BJ (cell line): ENCODE results near the gene GFER. TPM values are rescaled to one million over a fixed set of nuclear protein-coding genes. Genes with fewer than 3 reads are reported as not detected.

Experiments used
- CTCF ChIA-PET: fragments of 350-600 bp; formaldehyde crosslinking; extraction: SDS; loops from one replicate; lab custom pipeline; 2021; ENCODE audit warnings: antibody characterized with exemption, inconsistent platforms; lab: Yijun Ruan, JAX
- POLR2A ChIA-PET: fragments of 300-600 bp; sonication (Branson Sonifier 250); formaldehyde crosslinking; extraction: SDS; loops from one replicate; lab custom pipeline; 2021; ENCODE audit warnings: antibody characterized with exemption; lab: Charles Lee
- DNase-seq: peaks from one replicate; pipeline ENCODE4 v3.0.0-alpha.2; 2011; ENCODE audit warnings: low read depth
- H3K27me3 ChIP-seq: 2 replicates; pipeline ENCODE4 v1.6.0; 2011; ENCODE audit warnings: low read length; ENCODE audit not compliant: control insufficient read depth, insufficient read depth
- H3K36me3 ChIP-seq: 2 replicates; pipeline ENCODE4 v1.5.1; 2011; ENCODE audit warnings: low read length; ENCODE audit not compliant: control insufficient read depth, insufficient read depth
- H3K4me3 ChIP-seq: 2 replicates; pipeline ENCODE4 v1.5.1; 2011; ENCODE audit warnings: low read depth, mild to moderate bottlenecking, control low read depth, low read length
- polyA plus RNA-seq: library from polyadenylated mRNA; depleted of rRNA; stranded (reverse); fragments of >200 nt; gene quantifications from 2 replicates; pipeline ENCODE4 v1.2.3, GENCODE V29; 2011
- TF ChIP-seq, protein P1 (sequence below): IDR thresholded peaks from 2 replicates; pipeline ENCODE4 v1.5.1; 2011; ENCODE audit warnings: low read depth, mild to moderate bottlenecking, control low read depth, inconsistent platforms, low read length, moderate library complexity; ENCODE audit not compliant: insufficient read depth

Gene GFER
- polyA plus RNA-seq, 1 experiment = 19.8 TPM

DNA sequence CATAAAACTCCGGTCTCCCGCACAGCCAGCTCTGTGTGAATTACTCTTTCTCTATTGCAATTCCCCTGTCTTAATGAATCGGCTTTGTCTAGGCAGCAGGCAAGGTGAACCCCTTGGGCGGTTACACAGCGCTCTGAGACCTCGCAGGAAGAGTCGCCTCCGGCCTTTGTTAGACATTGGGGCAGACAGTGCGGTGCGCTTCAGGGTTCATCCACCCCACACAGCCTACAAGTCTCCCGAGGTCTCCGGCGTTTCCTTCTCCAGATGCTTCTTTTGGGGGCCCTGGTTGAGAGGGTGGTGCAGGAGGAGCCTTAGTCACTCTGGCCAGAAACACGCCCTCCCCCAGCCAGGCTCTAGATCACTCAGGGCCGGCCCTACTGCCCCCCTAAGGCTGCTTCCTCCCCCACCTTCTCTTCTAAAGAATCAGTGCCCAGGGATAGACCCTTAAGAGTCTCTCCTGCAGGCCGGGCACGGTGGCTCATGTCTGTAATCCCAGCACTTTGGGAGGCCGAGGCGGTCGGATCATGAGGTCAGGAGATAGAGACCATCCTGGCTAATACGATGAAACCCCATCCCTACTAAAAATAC, 39.3 kb upstream of the GFER start:
- TF ChIP-seq, protein P1, sequence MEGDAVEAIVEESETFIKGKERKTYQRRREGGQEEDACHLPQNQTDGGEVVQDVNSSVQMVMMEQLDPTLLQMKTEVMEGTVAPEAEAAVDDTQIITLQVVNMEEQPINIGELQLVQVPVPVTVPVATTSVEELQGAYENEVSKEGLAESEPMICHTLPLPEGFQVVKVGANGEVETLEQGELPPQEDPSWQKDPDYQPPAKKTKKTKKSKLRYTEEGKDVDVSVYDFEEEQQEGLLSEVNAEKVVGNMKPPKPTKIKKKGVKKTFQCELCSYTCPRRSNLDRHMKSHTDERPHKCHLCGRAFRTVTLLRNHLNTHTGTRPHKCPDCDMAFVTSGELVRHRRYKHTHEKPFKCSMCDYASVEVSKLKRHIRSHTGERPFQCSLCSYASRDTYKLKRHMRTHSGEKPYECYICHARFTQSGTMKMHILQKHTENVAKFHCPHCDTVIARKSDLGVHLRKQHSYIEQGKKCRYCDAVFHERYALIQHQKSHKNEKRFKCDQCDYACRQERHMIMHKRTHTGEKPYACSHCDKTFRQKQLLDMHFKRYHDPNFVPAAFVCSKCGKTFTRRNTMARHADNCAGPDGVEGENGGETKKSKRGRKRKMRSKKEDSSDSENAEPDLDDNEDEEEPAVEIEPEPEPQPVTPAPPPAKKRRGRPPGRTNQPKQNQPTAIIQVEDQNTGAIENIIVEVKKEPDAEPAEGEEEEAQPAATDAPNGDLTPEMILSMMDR = no peak

DNA sequence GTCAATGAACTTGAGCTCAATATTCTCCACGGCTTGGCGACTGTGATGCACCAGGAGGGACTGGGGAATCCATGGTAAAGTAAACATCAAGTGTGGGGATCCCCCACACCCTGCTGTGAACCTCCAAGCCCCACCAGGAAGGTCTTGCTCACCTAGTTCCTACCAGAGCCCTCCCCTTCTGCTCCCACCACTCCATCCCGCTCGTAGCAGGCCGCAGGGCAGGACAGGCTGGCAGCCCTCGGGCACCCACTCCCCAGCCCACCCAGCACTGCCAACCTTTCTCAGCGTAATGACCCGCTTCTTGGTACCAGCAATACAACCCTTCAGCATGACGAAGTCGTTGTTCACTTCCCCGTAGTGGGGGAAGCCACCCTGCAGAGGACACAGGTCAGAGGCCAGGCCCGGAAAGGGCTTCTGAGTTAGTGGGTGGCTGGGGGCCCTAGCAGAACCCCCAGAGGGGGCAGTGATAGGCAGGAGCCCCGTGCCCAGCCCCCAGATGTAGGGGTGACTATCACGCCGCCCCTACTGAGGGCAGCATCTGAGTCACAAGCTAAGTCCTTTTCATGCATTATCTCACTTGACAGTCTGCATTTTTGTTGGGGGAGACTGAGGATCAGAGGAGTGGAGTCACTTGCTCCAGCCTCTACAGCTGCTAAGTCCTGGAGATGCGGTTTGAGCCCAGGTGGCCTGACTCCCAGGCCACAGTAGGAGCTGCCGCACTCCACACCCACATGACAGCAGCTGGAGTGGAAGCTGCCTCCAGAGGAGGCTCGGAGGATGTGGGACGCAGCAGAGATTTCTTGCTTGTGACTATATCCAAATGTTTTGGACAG, 38.2 kb upstream of the GFER start:
- Histone ChIP-seq H3K36me3 (peaks cover 2% of the 10 kb centered on the region; the same call in 1 of the 2 replicates), H3K27me3 (no peaks in the 10 kb centered on the region), H3K4me3 (no peak overlapping the region)
- TF ChIP-seq, protein P1 = no peak
- POLR2A ChIA-PET = no interaction called here
- CTCF ChIA-PET = interaction anchor here (0.7 to 2.3 kb wide), 2 partner anchors 13 to 15 kb away, joined by 3 to 6 read pairs; partner anchors contain the start of gene NDUFB10
- no peak for DNase-seq

More for the DNA sequence above, 39.3 kb upstream of the GFER start:
- CTCF ChIA-PET = interaction anchor here (2.3 to 2.5 kb wide), 2 partner anchors 14 to 15 kb away, joined by 6 to 18 read pairs; partner anchors contain the start of gene NDUFB10
- DNase-seq = no peak
- POLR2A ChIA-PET = no interaction called here
- Histone ChIP-seq H3K36me3 (peaks cover 4% of the 10 kb centered on the region; the same call in 1 of the 2 replicates), H3K4me3 (no peak overlapping the region), H3K27me3 (no peaks in the 10 kb centered on the region)

DNA sequence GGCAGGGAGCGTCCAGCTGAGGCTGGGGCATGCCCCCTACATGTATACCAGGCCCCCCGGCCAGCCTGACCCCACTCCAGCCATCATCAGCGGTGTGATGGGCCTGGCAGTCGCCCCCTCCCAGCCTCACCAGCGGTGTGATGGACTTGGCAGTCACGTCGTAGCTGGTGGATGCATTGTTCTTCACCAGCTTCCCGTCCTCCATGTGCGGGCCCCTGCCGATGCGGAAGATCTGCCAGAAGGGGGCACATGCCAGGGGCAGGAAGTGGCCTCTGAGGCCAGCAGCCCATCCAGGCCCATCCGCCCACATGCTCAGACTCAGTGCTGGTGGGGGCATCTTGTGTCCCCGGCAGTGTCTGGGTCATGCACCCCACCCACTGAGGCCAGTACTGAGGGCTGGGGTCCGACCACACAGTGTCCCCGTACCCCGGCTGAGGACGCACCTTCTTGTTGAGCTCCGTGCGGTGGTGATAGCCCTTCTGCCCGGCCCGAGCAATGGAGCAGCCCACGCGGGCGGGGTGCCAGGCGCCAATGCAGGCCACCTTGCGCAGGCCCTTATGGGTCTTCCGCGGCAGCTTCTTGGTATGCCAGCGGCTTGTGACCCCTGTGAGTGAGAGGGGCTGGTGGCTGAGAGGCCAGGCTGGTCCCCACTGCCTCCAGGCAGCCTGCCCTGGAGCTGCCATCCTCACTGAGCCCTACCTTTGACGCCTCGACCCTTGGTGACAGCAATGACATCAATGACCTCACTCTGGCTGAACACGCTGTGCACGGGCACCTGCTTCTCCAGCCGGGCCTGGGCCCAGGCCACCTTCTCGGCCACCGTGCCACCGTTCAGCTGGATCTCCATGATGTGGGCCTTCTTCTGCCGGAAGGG, 37.3 kb upstream of the GFER start:
- ChIA-PET CTCF (interaction anchor here (1.1 to 2.3 kb wide), 2 partner anchors 12 to 17 kb away, joined by 3 to 6 read pairs; partner anchors contain the start of gene NDUFB10), POLR2A (no interaction called here)
- Histone ChIP-seq H3K4me3 (no peak overlapping the region), H3K36me3 (no peaks in the 10 kb centered on the region), H3K27me3 (no peaks in the 10 kb centered on the region)
- DNase-seq = no peak
- TF ChIP-seq, protein P1 = no peak

DNA sequence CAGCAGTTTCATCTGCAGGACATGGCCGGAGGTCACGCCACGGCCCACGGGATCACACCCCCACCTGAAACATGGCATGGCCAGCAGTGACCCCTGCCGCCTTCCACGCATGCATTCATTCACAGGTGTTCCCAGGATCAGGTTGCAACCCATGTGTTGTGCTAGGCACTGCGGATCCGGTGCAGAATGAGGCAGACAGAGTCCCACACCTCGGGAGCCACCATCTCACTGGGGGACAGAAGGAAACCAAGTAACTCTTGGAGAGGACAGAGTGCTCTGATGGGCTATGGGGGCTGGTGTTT, 36.7 kb upstream of the GFER start:
- POLR2A ChIA-PET = no interaction called here
- TF ChIP-seq, protein P1 = no peak

More for the DNA sequence above, 36.7 kb upstream of the GFER start:
- CTCF ChIA-PET = interaction anchor here (1.1 to 2.3 kb wide), 2 partner anchors 12 to 18 kb away, joined by 3 to 6 read pairs; partner anchors contain the start of gene NDUFB10
- H3K4me3 ChIP-seq = no peak overlapping the region
- no peak for DNase-seq
- no peaks in the 10 kb centered on the region for H3K27me3 ChIP-seq
- H3K36me3 ChIP-seq = no peaks in the 10 kb centered on the region
